ENCODE measurements around the gene NAT14.

The NAT14 gene

GRCh38 chr19:55453511-55454260, 31.3 kb upstream of the NAT14 start:
- DNase-seq (ENCODE audit: low spot score): no peak

- DNase-seq (ENCODE audit: low spot score): peak; percentile 59
Observed at GRCh38 chr19:55454787-55455243, 30.2 kb upstream of the NAT14 start.

- no peak for DNase-seq (ENCODE audit: low spot score)
Observed at GRCh38 chr19:55455576-55456235, 29.3 kb upstream of the NAT14 start.

- DNase-seq (ENCODE audit: low spot score): no peak
Observed at GRCh38 chr19:55456347-55456746, 28.6 kb upstream of the NAT14 start.

GRCh38 chr19:55457683-55458457, 27.1 kb upstream of the NAT14 start:
- DNase-seq (ENCODE audit: low spot score): no peak

GRCh38 chr19:55459551-55459949, 25.4 kb upstream of the NAT14 start:
- no peak for DNase-seq (ENCODE audit: low spot score)

- DNase-seq (ENCODE audit: low spot score): no peak
Observed at GRCh38 chr19:55459950-55460657, 24.9 kb upstream of the NAT14 start.

- peak; percentile 60 for DNase-seq (ENCODE audit: low spot score)
Observed at GRCh38 chr19:55460670-55461258, 24.2 kb upstream of the NAT14 start.

- DNase-seq (ENCODE audit: low spot score): peak; percentile 98
Observed at GRCh38 chr19:55461259-55461973, 23.6 kb upstream of the NAT14 start, which contains the start of gene ISOC2. TSS of gene ISOC2 (minus strand) at chr19:55461642. CDS start at chr19:55456486, 5,156 bp downstream.

- DNase-seq (ENCODE audit: low spot score): no peak
Observed at GRCh38 chr19:55461974-55462626, 22.9 kb upstream of the NAT14 start.

- no peak for DNase-seq (ENCODE audit: low spot score)
Observed at GRCh38 chr19:55462722-55463121, 22.3 kb upstream of the NAT14 start.

GRCh38 chr19:55463583-55464031, 21.4 kb upstream of the NAT14 start:
- DNase-seq (ENCODE audit: low spot score): no peak

- DNase-seq (ENCODE audit: low spot score): no peak
Observed at GRCh38 chr19:55464039-55464661, 20.8 kb upstream of the NAT14 start.

- DNase-seq (ENCODE audit: low spot score): no peak
Observed at GRCh38 chr19:55464662-55465054, 20.3 kb upstream of the NAT14 start, which contains the start of gene C19orf85. TSS of gene C19orf85 (minus strand) at chr19:55464751. CDS start at chr19:55464554, 197 bp downstream.

GRCh38 chr19:55465460-55466240, 19.3 kb upstream of the NAT14 start:
- DNase-seq (ENCODE audit: low spot score): no peak

- DNase-seq (ENCODE audit: low spot score): no peak
Observed at GRCh38 chr19:55466241-55466614, 18.8 kb upstream of the NAT14 start.

GRCh38 chr19:55467236-55468053, 17.5 kb upstream of the NAT14 start:
- DNase-seq (ENCODE audit: low spot score): no peak

- DNase-seq (ENCODE audit: low spot score): no peak
Observed at GRCh38 chr19:55468054-55468393, 17.0 kb upstream of the NAT14 start.

All from COLO829 (cell line).